ENCODE data around the gene ARHGAP45. TPM values are rescaled to one million over a fixed set of nuclear protein-coding genes. Genes with fewer than 3 reads are reported as not detected.

ARHGAP45 gene
- polyA plus RNA-seq, 6 donors from 2014 or later, result 181 to 432 (median 210) TPM

DNA sequence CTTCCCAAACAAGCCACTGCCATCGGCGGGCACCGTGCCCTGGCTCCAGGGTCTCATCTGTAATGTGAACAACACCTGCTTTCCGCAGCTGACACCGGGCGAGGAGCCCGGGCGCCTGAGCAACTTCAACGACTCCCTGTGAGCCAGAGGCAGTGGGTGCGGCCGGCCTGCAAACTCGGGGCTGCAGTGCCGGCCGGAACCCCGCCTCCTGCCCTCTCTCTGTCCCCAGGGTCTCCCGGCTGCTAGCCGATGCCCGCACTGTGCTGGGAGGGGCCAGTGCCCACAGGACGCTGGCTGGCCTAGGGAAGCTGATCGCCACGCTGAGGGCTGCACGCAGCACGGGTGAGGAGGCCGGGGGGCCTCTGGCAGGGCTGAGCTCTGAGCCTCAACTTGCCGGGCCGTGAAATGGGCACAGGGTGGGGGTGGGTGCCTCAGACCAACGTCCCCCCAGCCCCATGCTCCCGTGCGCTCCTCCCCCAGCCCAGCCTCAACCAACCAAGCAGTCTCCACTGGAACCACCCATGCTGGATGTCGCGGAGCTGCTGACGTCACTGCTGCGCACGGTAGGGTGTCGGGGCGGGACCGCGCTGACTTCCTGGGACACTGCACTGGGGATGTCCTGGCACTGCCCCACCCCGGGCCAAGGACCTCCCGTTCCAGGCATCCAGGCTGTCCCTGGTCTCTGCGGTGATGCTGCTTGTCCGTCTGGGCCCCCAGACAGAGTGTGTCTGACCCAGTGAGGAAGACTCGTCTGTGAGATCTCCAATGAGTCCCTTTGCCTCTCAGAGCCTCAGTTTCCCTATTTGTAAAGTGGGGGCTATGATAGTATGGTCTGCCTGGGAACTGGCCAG is 24.9 kb upstream of the ARHGAP45 start:
- H3K4me1 Mint-ChIP-seq, result peaks cover 27 to 53% (median 46%) of the 10 kb centered on the region in 3 donors
- peaks cover 0 to 2% (median 0%) of the 10 kb centered on the region in 7 donors for H3K9me3 Mint-ChIP-seq
- H3K27me3 Mint-ChIP-seq, result no peaks in the 10 kb centered on the region
- H3K27ac Mint-ChIP-seq, result peak overlapping the region in 1 of 6 donors; percentile 77
- H3K36me3 Mint-ChIP-seq, result peaks cover 0 to 11% of the 10 kb centered on the region in 2 donors
- DNase-seq, result no peak
- no peak for ATAC-seq (ENCODE audit: low read depth in 2 of 2)
- H3K4me3 Mint-ChIP-seq, result peak overlapping the region in 6 of 8 donors; percentile 35 to 99 (median 96)

DNA sequence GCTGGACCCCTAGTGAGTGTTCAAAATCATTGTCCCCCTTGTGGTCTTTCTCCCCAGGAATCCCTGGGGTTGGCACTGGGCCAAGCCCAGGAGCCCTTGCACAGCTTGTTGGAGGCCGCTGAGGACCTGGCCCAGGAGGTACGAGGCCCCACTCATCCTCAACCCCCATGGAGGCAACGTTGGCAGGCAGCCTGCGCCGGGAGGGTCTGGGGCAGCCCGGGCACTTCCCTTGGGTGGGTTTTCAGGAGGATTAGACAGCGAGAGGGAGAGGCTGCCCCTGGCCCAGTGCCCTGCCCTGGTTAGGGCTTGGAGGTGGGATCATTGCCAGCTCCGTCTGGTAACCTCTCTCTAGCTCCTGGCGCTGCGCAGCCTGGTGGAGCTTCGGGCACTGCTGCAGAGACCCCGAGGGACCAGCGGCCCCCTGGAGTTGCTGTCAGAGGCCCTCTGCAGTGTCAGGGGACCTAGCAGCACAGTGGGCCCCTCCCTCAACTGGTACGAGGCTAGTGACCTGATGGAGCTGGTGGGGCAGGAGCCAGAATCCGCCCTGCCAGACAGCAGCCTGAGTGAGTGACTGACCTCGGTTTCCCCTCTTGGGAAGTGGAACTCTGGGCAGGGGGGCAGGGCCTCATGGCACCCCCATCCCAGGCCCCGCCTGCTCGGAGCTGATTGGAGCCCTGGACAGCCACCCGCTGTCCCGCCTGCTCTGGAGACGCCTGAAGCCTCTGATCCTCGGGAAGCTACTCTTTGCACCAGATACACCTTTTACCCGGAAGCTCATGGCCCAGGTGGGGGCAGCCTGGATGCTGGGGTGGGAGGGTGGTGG is 24.1 kb upstream of the ARHGAP45 start:
- ATAC-seq (ENCODE audit: low read depth in 2 of 2) (no peak), DNase-seq (no peak)
- H3K27ac Mint-ChIP-seq, result no peak overlapping the region
- H3K36me3 Mint-ChIP-seq, result peaks cover 0 to 2% of the 10 kb centered on the region in 2 donors
- peaks cover 20 to 45% (median 38%) of the 10 kb centered on the region in 3 donors for H3K4me1 Mint-ChIP-seq
- H3K9me3 Mint-ChIP-seq, result peaks cover 0 to 2% (median 0%) of the 10 kb centered on the region in 7 donors
- peak overlapping the region in 4 of 8 donors; percentile 23 to 93 (median 48) for H3K4me3 Mint-ChIP-seq
- H3K27me3 Mint-ChIP-seq, result no peaks in the 10 kb centered on the region

DNA sequence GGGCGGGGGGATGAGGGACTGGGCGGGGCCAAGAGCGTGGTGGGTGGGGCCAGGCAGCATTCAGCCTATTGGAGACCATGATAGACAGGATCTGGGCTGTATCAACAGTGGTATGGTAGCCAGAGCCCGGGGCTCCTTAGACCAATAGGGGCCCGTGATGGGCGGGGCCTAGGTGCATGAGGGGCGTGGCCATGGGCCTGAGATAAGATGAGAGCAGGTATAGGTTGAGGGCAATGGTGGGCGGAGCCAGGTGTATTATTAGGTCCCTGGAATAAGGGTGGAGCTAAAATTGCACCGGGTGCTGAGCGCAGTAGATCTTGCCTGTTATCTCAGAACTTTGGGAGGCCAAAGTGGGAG is 21.7 kb upstream of the ARHGAP45 start:
- H3K36me3 Mint-ChIP-seq, result no peaks in the 10 kb centered on the region
- H3K4me3 Mint-ChIP-seq, result peak overlapping the region in 2 of 8 donors; percentile 11 to 22
- peaks cover 3 to 22% (median 18%) of the 10 kb centered on the region in 3 donors for H3K4me1 Mint-ChIP-seq
- no peaks in the 10 kb centered on the region for H3K9me3 Mint-ChIP-seq
- H3K27me3 Mint-ChIP-seq, result no peaks in the 10 kb centered on the region
- DNase-seq, result peak; percentile 44
- ATAC-seq (ENCODE audit: low read depth in 2 of 2), result peak; percentile 27 to 51
- H3K27ac Mint-ChIP-seq, result no peak overlapping the region

DNA sequence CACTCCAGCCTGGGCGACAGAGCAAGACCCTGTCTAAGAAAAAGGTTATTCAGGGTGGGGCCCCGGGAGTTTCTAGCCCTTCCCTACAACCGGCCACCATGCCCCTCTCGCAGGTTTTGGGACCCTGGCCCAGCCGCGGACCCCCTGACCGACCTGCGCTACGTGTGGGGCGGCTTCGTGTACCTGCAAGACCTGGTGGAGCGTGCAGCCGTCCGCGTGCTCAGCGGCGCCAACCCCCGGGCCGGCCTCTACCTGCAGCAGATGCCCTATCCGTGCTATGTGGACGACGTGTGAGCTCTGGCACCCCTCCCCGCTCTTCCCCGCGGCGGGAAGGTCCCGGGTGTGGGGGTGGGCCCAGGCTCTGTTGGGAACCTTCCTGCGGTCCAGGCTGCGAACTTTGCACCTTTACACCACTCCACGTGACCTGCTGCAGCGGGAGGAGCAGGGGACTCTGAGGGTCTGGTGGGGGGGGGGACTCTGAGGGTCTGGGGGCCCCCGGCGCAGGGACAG is 20.8 kb upstream of the ARHGAP45 start:
- Mint-ChIP-seq H3K36me3 (no peaks in the 10 kb centered on the region), H3K9me3 (no peaks in the 10 kb centered on the region), H3K4me3 (no peak overlapping the region), H3K4me1 (peaks cover 3 to 12% (median 9%) of the 10 kb centered on the region in 3 donors), H3K27me3 (no peaks in the 10 kb centered on the region), H3K27ac (no peak overlapping the region)
- ATAC-seq (ENCODE audit: low read depth in 2 of 2) (no peak), DNase-seq (no peak)

DNA sequence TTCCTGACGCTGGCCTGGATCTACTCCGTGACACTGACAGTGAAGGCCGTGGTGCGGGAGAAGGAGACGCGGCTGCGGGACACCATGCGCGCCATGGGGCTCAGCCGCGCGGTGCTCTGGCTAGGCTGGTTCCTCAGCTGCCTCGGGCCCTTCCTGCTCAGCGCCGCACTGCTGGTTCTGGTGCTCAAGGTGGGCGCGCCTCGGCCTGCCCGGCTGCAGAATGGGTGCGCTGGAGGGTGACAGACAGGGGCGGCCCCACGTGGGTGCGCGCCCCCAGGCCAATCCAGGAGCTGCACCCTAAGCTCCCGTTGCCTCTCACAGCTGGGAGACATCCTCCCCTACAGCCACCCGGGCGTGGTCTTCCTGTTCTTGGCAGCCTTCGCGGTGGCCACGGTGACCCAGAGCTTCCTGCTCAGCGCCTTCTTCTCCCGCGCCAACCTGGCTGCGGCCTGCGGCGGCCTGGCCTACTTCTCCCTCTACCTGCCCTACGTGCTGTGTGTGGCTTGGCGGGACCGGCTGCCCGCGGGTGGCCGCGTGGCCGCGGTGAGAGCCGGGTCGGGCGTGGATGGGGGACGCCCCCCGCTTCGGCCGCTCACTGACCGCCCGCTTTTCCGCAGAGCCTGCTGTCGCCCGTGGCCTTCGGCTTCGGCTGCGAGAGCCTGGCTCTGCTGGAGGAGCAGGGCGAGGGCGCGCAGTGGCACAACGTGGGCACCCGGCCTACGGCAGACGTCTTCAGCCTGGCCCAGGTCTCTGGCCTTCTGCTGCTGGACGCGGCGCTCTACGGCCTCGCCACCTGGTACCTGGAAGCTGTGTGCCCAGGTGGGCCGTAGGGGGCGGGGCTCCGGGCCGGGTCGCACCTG is 19.9 kb upstream of the ARHGAP45 start:
- no peak overlapping the region for H3K4me3 Mint-ChIP-seq
- H3K36me3 Mint-ChIP-seq, result peaks cover 0 to 5% of the 10 kb centered on the region in 2 donors
- no peaks in the 10 kb centered on the region for H3K9me3 Mint-ChIP-seq
- DNase-seq, result no peak
- ATAC-seq (ENCODE audit: low read depth in 2 of 2), result no peak
- H3K4me1 Mint-ChIP-seq, result peaks cover 4 to 8% (median 6%) of the 10 kb centered on the region in 3 donors
- H3K27me3 Mint-ChIP-seq, result no peaks in the 10 kb centered on the region
- peak overlapping the region in 1 of 6 donors; percentile 64 for H3K27ac Mint-ChIP-seq

DNA sequence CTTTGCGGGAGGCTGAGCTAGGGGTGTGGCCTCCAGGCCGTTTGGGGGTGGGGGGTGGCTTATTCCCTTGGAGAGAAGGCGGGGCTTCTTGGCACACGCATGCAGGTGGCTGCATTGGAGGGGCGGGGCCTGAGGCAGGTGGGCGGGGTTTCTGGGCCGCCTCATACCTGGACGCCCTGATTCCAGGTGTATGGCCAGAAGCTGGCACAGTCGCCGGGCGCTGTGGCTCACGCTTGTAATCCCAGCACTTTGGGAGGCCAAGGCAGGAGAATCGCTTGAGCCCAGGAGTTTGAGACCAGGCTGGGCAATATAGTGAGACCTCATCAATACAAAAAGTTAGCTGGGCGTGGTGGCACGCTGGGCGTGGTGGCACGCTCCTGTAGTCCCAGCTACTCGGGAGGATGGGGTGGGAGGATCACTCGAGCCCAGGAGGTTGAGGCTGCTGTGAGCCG is 19.2 kb upstream of the ARHGAP45 start:
- Mint-ChIP-seq H3K4me3 (no peak overlapping the region), H3K27me3 (no peaks in the 10 kb centered on the region), H3K9me3 (peaks cover 0 to under 1% (median 0%) of the 10 kb centered on the region in 7 donors)

DNA sequence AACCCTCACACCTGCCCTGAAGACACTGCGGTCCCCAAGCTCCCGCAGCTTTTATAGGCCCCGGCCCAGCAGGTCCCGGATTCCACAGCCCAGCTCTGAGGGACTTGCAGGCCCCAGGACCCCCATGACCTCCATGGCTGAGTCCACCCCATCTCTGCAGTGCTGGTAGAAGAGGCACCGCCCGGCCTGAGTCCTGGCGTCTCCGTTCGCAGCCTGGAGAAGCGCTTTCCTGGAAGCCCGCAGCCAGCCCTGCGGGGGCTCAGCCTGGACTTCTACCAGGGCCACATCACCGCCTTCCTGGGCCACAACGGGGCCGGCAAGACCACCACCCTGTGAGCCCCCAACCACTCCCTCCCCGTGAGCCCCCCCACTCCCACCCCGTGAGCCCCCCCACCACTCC is 17.9 kb upstream of the ARHGAP45 start:
- H3K4me3 Mint-ChIP-seq, result no peak overlapping the region
- no peak for ATAC-seq (ENCODE audit: low read depth in 2 of 2)
- peaks cover 0 to 7% (median 0%) of the 10 kb centered on the region in 7 donors for H3K9me3 Mint-ChIP-seq
- H3K27me3 Mint-ChIP-seq, result no peaks in the 10 kb centered on the region
- no peak for DNase-seq
- H3K27ac Mint-ChIP-seq, result no peak overlapping the region
- peaks cover 0 to 5% of the 10 kb centered on the region in 2 donors for H3K36me3 Mint-ChIP-seq
- H3K4me1 Mint-ChIP-seq, result peaks cover 0 to 9% (median 3%) of the 10 kb centered on the region in 3 donors

More for the DNA sequence above, 19.2 kb upstream of the ARHGAP45 start:
- DNase-seq (no peak), ATAC-seq (ENCODE audit: low read depth in 2 of 2) (no peak)
- Mint-ChIP-seq H3K27ac (peak overlapping the region in 1 of 6 donors; percentile 64), H3K4me1 (peaks cover 2 to 8% (median 5%) of the 10 kb centered on the region in 3 donors), H3K36me3 (peaks cover 0 to 5% of the 10 kb centered on the region in 2 donors)

DNA sequence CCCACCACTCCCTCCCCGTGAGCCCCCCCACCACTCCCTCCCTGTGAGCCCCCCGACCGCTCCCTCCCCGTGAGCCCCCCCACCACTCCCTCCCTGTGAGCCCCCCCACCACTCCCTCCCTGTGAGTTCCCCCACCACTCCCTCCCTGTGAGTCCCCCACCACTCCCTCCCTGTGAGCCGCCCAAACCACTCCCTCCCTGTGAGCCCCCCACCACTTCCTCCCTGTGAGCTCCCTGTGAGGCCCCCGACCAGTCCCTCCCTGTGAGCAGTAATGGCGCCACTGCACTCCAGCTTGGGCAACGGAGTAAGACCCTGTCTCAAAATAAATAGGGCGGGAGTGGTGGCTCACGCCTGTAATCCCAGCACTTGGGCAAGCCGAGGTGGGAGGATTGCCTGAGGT is 17.2 kb upstream of the ARHGAP45 start:
- Mint-ChIP-seq H3K27me3 (no peaks in the 10 kb centered on the region), H3K4me1 (peaks cover 0 to 9% (median 3%) of the 10 kb centered on the region in 3 donors), H3K36me3 (peaks cover 0 to 5% of the 10 kb centered on the region in 2 donors), H3K27ac (no peak overlapping the region), H3K9me3 (peaks cover 0 to 11% (median 0%) of the 10 kb centered on the region in 7 donors), H3K4me3 (no peak overlapping the region)
- DNase-seq (no peak), ATAC-seq (ENCODE audit: low read depth in 2 of 2) (no peak)

DNA sequence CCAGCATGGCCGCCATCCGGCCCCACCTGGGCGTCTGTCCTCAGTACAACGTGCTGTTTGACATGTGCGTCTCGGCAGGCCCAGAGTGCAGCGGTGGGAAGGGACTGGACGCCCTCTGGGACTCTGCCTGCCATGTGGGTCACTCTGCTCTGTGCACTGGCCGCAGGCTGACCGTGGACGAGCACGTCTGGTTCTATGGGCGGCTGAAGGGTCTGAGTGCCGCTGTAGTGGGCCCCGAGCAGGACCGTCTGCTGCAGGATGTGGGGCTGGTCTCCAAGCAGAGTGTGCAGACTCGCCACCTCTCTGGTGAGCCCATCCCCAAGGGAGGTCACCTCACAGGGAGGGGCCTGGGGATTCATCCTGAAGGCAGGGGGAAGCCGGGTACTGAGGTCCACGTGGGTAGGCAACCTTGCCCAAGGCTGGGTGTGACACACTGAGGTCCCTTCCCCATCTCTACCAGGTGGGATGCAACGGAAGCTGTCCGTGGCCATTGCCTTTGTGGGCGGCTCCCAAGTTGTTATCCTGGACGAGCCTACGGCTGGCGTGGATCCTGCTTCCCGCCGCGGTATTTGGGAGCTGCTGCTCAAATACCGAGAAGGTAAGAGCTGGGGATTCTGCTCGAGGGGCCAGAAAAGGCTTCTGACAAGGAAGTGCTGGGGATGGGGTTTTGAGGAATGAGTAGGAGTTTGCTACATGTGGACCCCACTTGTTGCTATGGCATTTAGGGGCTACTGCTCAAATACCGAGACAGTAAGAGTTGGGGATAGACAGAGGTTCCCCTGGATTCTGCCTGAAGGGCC is 15.8 kb upstream of the ARHGAP45 start:
- DNase-seq, result no peak
- peaks cover 1 to 14% of the 10 kb centered on the region in 2 donors for H3K36me3 Mint-ChIP-seq
- H3K27me3 Mint-ChIP-seq, result no peaks in the 10 kb centered on the region
- no peak overlapping the region for H3K27ac Mint-ChIP-seq
- H3K9me3 Mint-ChIP-seq, result peaks cover 0 to 20% (median 1%) of the 10 kb centered on the region in 7 donors
- peaks cover 0 to 9% (median 3%) of the 10 kb centered on the region in 3 donors for H3K4me1 Mint-ChIP-seq
- ATAC-seq (ENCODE audit: low read depth in 2 of 2), result no peak
- H3K4me3 Mint-ChIP-seq, result peak overlapping the region in 1 of 8 donors; percentile 29

DNA sequence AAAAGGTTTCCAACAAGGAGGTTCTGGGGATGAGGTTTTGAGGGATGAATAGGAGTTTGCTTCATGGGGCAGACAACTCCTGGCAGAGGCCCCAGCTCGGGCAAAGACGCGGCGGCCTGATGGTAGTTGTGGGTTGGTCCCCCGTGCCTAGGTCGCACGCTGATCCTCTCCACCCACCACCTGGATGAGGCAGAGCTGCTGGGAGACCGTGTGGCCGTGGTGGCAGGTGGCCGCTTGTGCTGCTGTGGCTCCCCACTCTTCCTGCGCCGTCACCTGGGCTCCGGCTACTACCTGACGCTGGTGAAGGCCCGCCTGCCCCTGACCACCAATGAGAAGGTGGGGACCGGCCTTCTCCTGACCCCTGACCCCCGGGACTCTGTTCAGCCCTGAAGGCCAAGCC is 15.2 kb upstream of the ARHGAP45 start:
- ATAC-seq (ENCODE audit: low read depth in 2 of 2) (no peak), DNase-seq (no peak)
- peaks cover 7 to 20% of the 10 kb centered on the region in 2 donors for H3K36me3 Mint-ChIP-seq
- H3K27ac Mint-ChIP-seq, result no peak overlapping the region
- peaks cover 5 to 26% (median 7%) of the 10 kb centered on the region in 7 donors for H3K9me3 Mint-ChIP-seq
- H3K4me3 Mint-ChIP-seq, result no peak overlapping the region
- H3K27me3 Mint-ChIP-seq, result no peaks in the 10 kb centered on the region
- H3K4me1 Mint-ChIP-seq, result peaks cover 0 to 15% (median 5%) of the 10 kb centered on the region in 3 donors

DNA sequence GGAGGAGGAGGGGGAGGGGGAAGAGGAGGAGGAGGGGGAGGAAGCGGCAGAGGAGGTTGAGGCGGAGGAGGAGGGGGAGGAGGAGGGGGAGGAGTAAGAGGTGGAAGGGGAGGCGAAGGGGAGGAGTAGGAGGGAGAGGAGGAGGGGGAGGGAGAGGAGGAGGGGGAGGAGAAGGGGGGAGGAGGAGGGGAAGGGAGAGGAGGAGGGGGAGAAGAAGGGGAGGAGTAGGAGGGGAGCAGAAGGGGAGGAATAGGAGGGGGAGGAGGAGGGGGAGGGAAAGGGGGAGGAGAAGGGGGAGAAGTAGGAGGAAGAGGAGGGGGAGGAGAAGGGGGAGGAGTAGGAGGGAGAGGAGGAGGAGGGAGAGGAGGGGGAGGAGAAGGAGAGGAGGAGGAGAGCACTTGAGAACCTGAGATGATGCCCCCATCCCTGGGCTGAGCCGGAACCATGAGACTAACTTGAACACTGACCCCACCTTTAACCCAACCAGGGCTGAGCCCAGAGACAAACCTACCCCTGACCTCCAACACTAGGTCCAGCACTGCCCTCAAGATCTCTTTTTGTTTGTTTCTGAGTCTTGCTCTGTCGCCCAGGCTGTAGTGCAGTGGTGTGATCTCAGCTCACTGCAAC is 14.5 kb upstream of the ARHGAP45 start:
- Mint-ChIP-seq H3K27me3 (no peaks in the 10 kb centered on the region), H3K27ac (peak overlapping the region in 2 of 6 donors; percentile 25 to 66), H3K4me1 (peaks cover 3 to 19% (median 6%) of the 10 kb centered on the region in 3 donors), H3K36me3 (peaks cover 12 to 27% of the 10 kb centered on the region in 2 donors), H3K9me3 (peaks cover 8 to 33% (median 14%) of the 10 kb centered on the region in 7 donors), H3K4me3 (no peak overlapping the region)
- ATAC-seq (ENCODE audit: low read depth in 2 of 2), result no peak
- no peak for DNase-seq
